AG09319 (cell line): ENCODE data around the gene SNAI3.

Experiments used
- DNase-seq: peaks from one replicate; pipeline ENCODE4 v3.0.0-alpha.2; 2010; ENCODE audit warnings: low read depth; ENCODE audit errors: extremely low read depth
- CTCF ChIP-seq: IDR thresholded peaks from 2 replicates; pipeline ENCODE4 v1.5.1; 2011; ENCODE audit warnings: low read depth, mild to moderate bottlenecking, inconsistent platforms, low read length, moderate library complexity

SNAI3 gene

GRCh38 chr16:88693420-88694177, 7.3 kb upstream of the SNAI3 start:
- no peak for DNase-seq
- TF ChIP-seq CTCF, result no peak

GRCh38 chr16:88692861-88693260, 6.6 kb upstream of the SNAI3 start:
- DNase-seq, result no peak
- no peak for TF ChIP-seq CTCF

- DNase-seq, result no peak
- TF ChIP-seq CTCF, result no peak
Measured at GRCh38 chr16:88691924-88692560, 5.7 kb upstream of the SNAI3 start.

GRCh38 chr16:88691129-88691813, 5.0 kb upstream of the SNAI3 start:
- no peak for DNase-seq
- TF ChIP-seq CTCF, result no peak

GRCh38 chr16:88690341-88691128, 4.2 kb upstream of the SNAI3 start:
- DNase-seq, result no peak
- TF ChIP-seq CTCF, result no peak

- no peak for DNase-seq
- TF ChIP-seq CTCF, result no peak
Measured at GRCh38 chr16:88688013-88688778, 1.9 kb upstream of the SNAI3 start.
